Kidney capillary endothelial cell (primary cell): ENCODE measurements around the gene ZNF407.
"Not testable (repeated sequence)": the region's sequence is repeated elsewhere in the genome, so short reads cannot be mapped to it uniquely, and the experiment has no call there.

Experiments used
- DNase-seq: peaks from one replicate; pipeline ENCODE4 v3.0.0-alpha.2; 2018; ENCODE audit warnings: low spot score

The ZNF407 gene

GRCh38 chr18:74597662-74598349 lies at the start of gene ZNF407:
ZNF407 (plus strand) TSS chr18:74597870; CDS start chr18:74631020, 33,150 bp downstream.
- peak; percentile 87 for DNase-seq

GRCh38 chr18:74549591-74550104 lies 48.0 kb upstream of the ZNF407 start:
- no peak for DNase-seq

GRCh38 chr18:74550886-74551285 lies 46.8 kb upstream of the ZNF407 start:
- no peak for DNase-seq

- no peak for DNase-seq
These were observed 46.2 kb upstream of the ZNF407 start for GRCh38 chr18:74551452-74551851.

- DNase-seq: peak; percentile 77
These were observed 45.6 kb upstream of the ZNF407 start for GRCh38 chr18:74551936-74552555.

GRCh38 chr18:74556126-74556525 lies 41.5 kb upstream of the ZNF407 start:
- no peak for DNase-seq

- no peak for DNase-seq
These were observed 39.6 kb upstream of the ZNF407 start for GRCh38 chr18:74558096-74558495.

- no peak for DNase-seq
These were observed 35.4 kb upstream of the ZNF407 start for GRCh38 chr18:74562131-74562730.

- no peak for DNase-seq
These were observed 34.9 kb upstream of the ZNF407 start for GRCh38 chr18:74562775-74563174.

GRCh38 chr18:74563999-74564398 lies 33.7 kb upstream of the ZNF407 start:
- DNase-seq: no peak

GRCh38 chr18:74565164-74565563 lies 32.5 kb upstream of the ZNF407 start:
- DNase-seq: not testable (repeated sequence)

- not testable (repeated sequence) for DNase-seq
These were observed 31.7 kb upstream of the ZNF407 start for GRCh38 chr18:74565993-74566392.

GRCh38 chr18:74567822-74568221 lies 29.8 kb upstream of the ZNF407 start:
- DNase-seq: no peak

GRCh38 chr18:74569401-74569800 lies 28.3 kb upstream of the ZNF407 start:
- no peak for DNase-seq

- no peak for DNase-seq
These were observed 27.4 kb upstream of the ZNF407 start for GRCh38 chr18:74570266-74570665.

- DNase-seq: no peak
These were observed 25.6 kb upstream of the ZNF407 start for GRCh38 chr18:74571895-74572680.

- no peak for DNase-seq
These were observed 24.6 kb upstream of the ZNF407 start for GRCh38 chr18:74573053-74573452.

GRCh38 chr18:74574916-74575315 lies 22.8 kb upstream of the ZNF407 start:
- DNase-seq: no peak

- no peak for DNase-seq
These were observed 20.7 kb upstream of the ZNF407 start for GRCh38 chr18:74577019-74577418.

- DNase-seq: no peak
These were observed 18.1 kb upstream of the ZNF407 start for GRCh38 chr18:74579496-74580065.

- DNase-seq: no peak
These were observed 15.0 kb upstream of the ZNF407 start for GRCh38 chr18:74582642-74583041.

GRCh38 chr18:74587441-74587840 lies 10.2 kb upstream of the ZNF407 start:
- DNase-seq: no peak
